Measurements from ENCODE around the gene FCHO2. TPM values are rescaled to one million over a fixed set of nuclear protein-coding genes. Genes with fewer than 3 reads are reported as not detected.

FCHO2 gene
- total and polyA plus RNA-seq, 5 experiments from 2014 or later = 0.11 to 6.3 (median 1.4) TPM

GRCh38 chr5:73136055-73136562 is 180.3 kb downstream of the FCHO2 start:
- H3K36me3 Mint-ChIP-seq = no peaks in the 10 kb centered on the region
- POLR2A ChIA-PET = no interaction called here
- no peak overlapping the region for H3K27ac Mint-ChIP-seq
- H3K9me3 Mint-ChIP-seq = no peaks in the 10 kb centered on the region
- DNase-seq = no peak
- no peak for ATAC-seq
- H3K27me3 Mint-ChIP-seq = peaks cover 28 to 56% (median 45%) of the 10 kb centered on the region in 5 donors
- no peak overlapping the region for H3K4me3 Mint-ChIP-seq
- peaks cover 0 to 6% (median 2%) of the 10 kb centered on the region in 4 donors for H3K4me1 Mint-ChIP-seq

GRCh38 chr5:73137563-73138530 is 182.0 kb downstream of the FCHO2 start:
- POLR2A ChIA-PET = no interaction called here
- no peak for DNase-seq
- Mint-ChIP-seq H3K4me1 (peaks cover 0 to 6% (median 2%) of the 10 kb centered on the region in 4 donors), H3K4me3 (no peak overlapping the region), H3K9me3 (no peaks in the 10 kb centered on the region), H3K27me3 (peaks cover 32 to 71% (median 46%) of the 10 kb centered on the region in 5 donors), H3K36me3 (no peaks in the 10 kb centered on the region), H3K27ac (no peak overlapping the region)
- no peak for ATAC-seq

GRCh38 chr5:73139485-73139884 is 183.6 kb downstream of the FCHO2 start:
- peaks cover 33 to 77% (median 50%) of the 10 kb centered on the region in 5 donors for H3K27me3 Mint-ChIP-seq
- H3K27ac Mint-ChIP-seq = no peak overlapping the region
- no peaks in the 10 kb centered on the region for H3K36me3 Mint-ChIP-seq
- DNase-seq (no peak), ATAC-seq (no peak)
- peaks cover 0 to 6% (median 2%) of the 10 kb centered on the region in 4 donors for H3K4me1 Mint-ChIP-seq
- POLR2A ChIA-PET = no interaction called here
- no peak overlapping the region for H3K4me3 Mint-ChIP-seq
- H3K9me3 Mint-ChIP-seq = no peaks in the 10 kb centered on the region

Other genes starting within 250 kb of the FCHO2 start
- gene TNPO1, start 139.4 kb upstream of the FCHO2 start, total RNA-seq = 10 to 100 TPM; 91.0 to 94.1 TPM
- 10 to 100 TPM; 47.6 to 63.7 (median 52.8) TPM for gene TNPO1, start 139.4 kb upstream of the FCHO2 start, polyA plus RNA-seq
- not detected for gene TMEM171, start 164.5 kb downstream of the FCHO2 start, total RNA-seq
- 1 to 10 TPM in 1 of 3 donors, under 1 TPM in 1, not detected in 1; 0.16 to 5.4 TPM for gene TMEM171, start 164.5 kb downstream of the FCHO2 start, polyA plus RNA-seq
- not detected for gene TMEM174, start 217.2 kb downstream of the FCHO2 start, total RNA-seq
- gene TMEM174, start 217.2 kb downstream of the FCHO2 start, polyA plus RNA-seq = not detected

All from naive thymus-derived CD8-positive, alpha-beta T cell (primary cell).